Natural killer cell treated with Interleukin-12 subunit alpha and Interleukin-12 subunit beta and Interleukin-15 and Interleukin-18, amount 100 ng/mL, for 72 hours (primary cell): ENCODE results near the gene RAB26. TPM values are rescaled to one million over a fixed set of nuclear protein-coding genes. Genes with fewer than 3 reads are reported as not detected.
"Not testable (repeated sequence)": the region's sequence is repeated elsewhere in the genome, so short reads cannot be mapped to it uniquely, and the experiment has no call there.

Experiments
- ATAC-seq, 2 donors: fragments of 150-1000 bp; cut with Tn5 transposase in 1 of 2; sonication (Bioruptor Pico), chemical (Tn5 transposase) in 1 of 2; 2 replicates each; pipeline ENCODE4 v1.10.0; 2021
- DNase-seq: peaks from one replicate; pipeline ENCODE4 v3.0.0; 2022; ENCODE audit warnings: low spot score
- H3K27ac Mint-ChIP-seq, 2 donors: 1 replicate in 1 of 2; 2 replicates in 1 of 2; pipeline ENCODE4 v1.8.0; 2022; ENCODE audit warnings: mixed read lengths in 2 of 2, mild to moderate bottlenecking in 1 of 2, moderate library complexity in 1 of 2
- H3K27me3 Mint-ChIP-seq, 2 donors: 1 replicate in 1 of 2; 2 replicates in 1 of 2; pipeline ENCODE4 v1.8.0; 2022; ENCODE audit warnings: mixed read lengths in 2 of 2
- H3K36me3 Mint-ChIP-seq: one replicate; pipeline ENCODE4 v1.8.0; 2022; ENCODE audit warnings: mixed read lengths
- H3K4me1 Mint-ChIP-seq, 2 donors: 1 replicate in 1 of 2; 2 replicates in 1 of 2; pipeline ENCODE4 v1.8.0; 2022; ENCODE audit warnings: low read depth in 2 of 2, mixed read lengths in 2 of 2, mild to moderate bottlenecking in 1 of 2
- H3K4me3 Mint-ChIP-seq: one replicate; pipeline ENCODE4 v1.8.0; 2022; ENCODE audit warnings: mixed read lengths
- H3K9me3 Mint-ChIP-seq: 2 replicates; pipeline ENCODE4 v1.8.0; 2022; ENCODE audit warnings: mixed read lengths
- total RNA-seq, 2 donors: library from RNA; stranded (reverse); gene quantifications; one replicate each; pipeline ENCODE4 v1.2.3, GENCODE V29; 2022

The RAB26 gene
- total RNA-seq, 2 donors from 2014 or later: 0.89 TPM; not detected in 1

- not testable (repeated sequence) for DNase-seq, H3K4me1 Mint-ChIP-seq, H3K36me3 Mint-ChIP-seq, H3K9me3 Mint-ChIP-seq, H3K27ac Mint-ChIP-seq, H3K4me3 Mint-ChIP-seq, H3K27me3 Mint-ChIP-seq
- peak in 1 of 2 donors; percentile 29 for ATAC-seq
Measured at GRCh38 chr16:2111412-2112335, 36.8 kb upstream of the RAB26 start.

- H3K4me3 Mint-ChIP-seq, H3K4me1 Mint-ChIP-seq, ATAC-seq, H3K27ac Mint-ChIP-seq, H3K36me3 Mint-ChIP-seq, H3K27me3 Mint-ChIP-seq, H3K9me3 Mint-ChIP-seq, DNase-seq: not testable (repeated sequence)
Measured at GRCh38 chr16:2112539-2113106, 35.8 kb upstream of the RAB26 start.

GRCh38 chr16:2114225-2114624, 34.2 kb upstream of the RAB26 start:
- DNase-seq, H3K27me3 Mint-ChIP-seq, H3K4me3 Mint-ChIP-seq, H3K4me1 Mint-ChIP-seq, H3K9me3 Mint-ChIP-seq, H3K36me3 Mint-ChIP-seq, H3K27ac Mint-ChIP-seq, ATAC-seq: not testable (repeated sequence)

GRCh38 chr16:2114885-2115590, 33.4 kb upstream of the RAB26 start:
- not testable (repeated sequence) for ATAC-seq, DNase-seq, H3K27ac Mint-ChIP-seq, H3K9me3 Mint-ChIP-seq, H3K4me3 Mint-ChIP-seq, H3K36me3 Mint-ChIP-seq, H3K27me3 Mint-ChIP-seq, H3K4me1 Mint-ChIP-seq

GRCh38 chr16:2115591-2115973, 32.8 kb upstream of the RAB26 start:
- no peak overlapping the region for H3K4me3 Mint-ChIP-seq

GRCh38 chr16:2116428-2116827, 32.0 kb upstream of the RAB26 start:
- not testable (repeated sequence) for ATAC-seq, H3K4me3 Mint-ChIP-seq, DNase-seq, H3K4me1 Mint-ChIP-seq, H3K9me3 Mint-ChIP-seq, H3K27me3 Mint-ChIP-seq, H3K27ac Mint-ChIP-seq, H3K36me3 Mint-ChIP-seq

More at GRCh38 chr16:2115591-2115973, 32.8 kb upstream of the RAB26 start:
- H3K36me3 Mint-ChIP-seq: no peaks in the 10 kb centered on the region
- DNase-seq: no peak
- H3K27ac Mint-ChIP-seq: no peak overlapping the region
- no peaks in the 10 kb centered on the region for H3K9me3 Mint-ChIP-seq
- no peak for ATAC-seq
- H3K27me3 Mint-ChIP-seq: no peaks in the 10 kb centered on the region
- H3K4me1 Mint-ChIP-seq: peaks cover 0 to 4% of the 10 kb centered on the region in 2 donors

- not testable (repeated sequence) for H3K27me3 Mint-ChIP-seq, H3K9me3 Mint-ChIP-seq, DNase-seq, H3K4me1 Mint-ChIP-seq, H3K27ac Mint-ChIP-seq, H3K36me3 Mint-ChIP-seq, H3K4me3 Mint-ChIP-seq, ATAC-seq
Measured at GRCh38 chr16:2117341-2117740, 31.1 kb upstream of the RAB26 start.

- not testable (repeated sequence) for H3K4me3 Mint-ChIP-seq, H3K27ac Mint-ChIP-seq, H3K27me3 Mint-ChIP-seq, ATAC-seq, H3K4me1 Mint-ChIP-seq, H3K9me3 Mint-ChIP-seq, H3K36me3 Mint-ChIP-seq
- DNase-seq: peak; percentile 42
Measured at GRCh38 chr16:2117960-2118722, 30.3 kb upstream of the RAB26 start.

- ATAC-seq, H3K27me3 Mint-ChIP-seq, H3K4me1 Mint-ChIP-seq, H3K36me3 Mint-ChIP-seq, DNase-seq, H3K27ac Mint-ChIP-seq, H3K4me3 Mint-ChIP-seq, H3K9me3 Mint-ChIP-seq: not testable (repeated sequence)
Measured at GRCh38 chr16:2121325-2121724, 27.1 kb upstream of the RAB26 start.

GRCh38 chr16:2121853-2122252, 26.6 kb upstream of the RAB26 start:
- no peaks in the 10 kb centered on the region for H3K36me3 Mint-ChIP-seq
- DNase-seq (no peak), ATAC-seq (no peak)
- H3K4me1 Mint-ChIP-seq: peaks cover 4 to 6% of the 10 kb centered on the region in 2 donors
- H3K4me3 Mint-ChIP-seq: no peak overlapping the region
- H3K27ac Mint-ChIP-seq: no peak overlapping the region
- H3K27me3 Mint-ChIP-seq: no peaks in the 10 kb centered on the region
- H3K9me3 Mint-ChIP-seq: no peaks in the 10 kb centered on the region

GRCh38 chr16:2122429-2122828, 26.0 kb upstream of the RAB26 start:
- Mint-ChIP-seq H3K27ac (no peak overlapping the region), H3K4me1 (peaks cover 6 to 7% of the 10 kb centered on the region in 2 donors), H3K9me3 (no peaks in the 10 kb centered on the region), H3K4me3 (no peak overlapping the region), H3K36me3 (no peaks in the 10 kb centered on the region), H3K27me3 (no peaks in the 10 kb centered on the region)
- DNase-seq (peak; percentile 48), ATAC-seq (no peak)

GRCh38 chr16:2122934-2123683, 25.3 kb upstream of the RAB26 start:
- ATAC-seq, H3K4me1 Mint-ChIP-seq, H3K4me3 Mint-ChIP-seq, H3K27ac Mint-ChIP-seq, H3K27me3 Mint-ChIP-seq, H3K9me3 Mint-ChIP-seq, H3K36me3 Mint-ChIP-seq: not testable (repeated sequence)
- DNase-seq: peak; percentile 39
